GM12878 (cell line): ENCODE measurements around the gene PLK5.

ENCODE experiments used
- CHD2 ChIP-seq: IDR thresholded peaks from 2 replicates; pipeline ENCODE4 v1.6.1; 2011; ENCODE audit warnings: low read depth, low read length, improper control_type of control experiment, borderline replicate concordance
- CREB1 ChIP-seq: IDR thresholded peaks from 2 replicates; pipeline ENCODE4 v1.6.1; 2012; ENCODE audit warnings: low read depth, mild to moderate bottlenecking, inconsistent platforms
- CTCF ChIP-seq, 3 experiments: IDR thresholded peaks in 2 of 3; conservative IDR thresholded peaks in 1 of 3; 2 replicates each; pipeline ENCODE4 v1.5.1; 2011; ENCODE audit warnings: low read depth in 3 of 3, low read length in 3 of 3, mild to moderate bottlenecking in 3 of 3, control low read depth in 2 of 3, moderate library complexity in 2 of 3, inconsistent platforms in 1 of 3, mixed read lengths in 1 of 3; ENCODE audit not compliant: control insufficient read depth in 2 of 3, insufficient read depth in 1 of 3; ENCODE audit errors: extremely low read depth in 1 of 3
- EP300 ChIP-seq, 2 experiments: fragments of 150-350 bp in 1 of 2; IDR thresholded peaks; 2 replicates each; pipeline ENCODE4 v1.6.1; 2011 to 2012; ENCODE audit warnings: low read depth in 2 of 2, low read length in 2 of 2, borderline replicate concordance in 1 of 2, improper control_type of control experiment in 1 of 2, inconsistent platforms in 1 of 2; ENCODE audit not compliant: control insufficient read depth in 1 of 2
- EZH2 ChIP-seq: IDR thresholded peaks from 2 replicates; pipeline ENCODE4 v1.6.1; 2012; ENCODE audit warnings: low read depth, mild to moderate bottlenecking, control low read depth, inconsistent platforms, low read length, borderline replicate concordance; ENCODE audit not compliant: control insufficient read depth
- SP1 ChIP-seq: IDR thresholded peaks from one replicate; pipeline ENCODE4 v1.6.1; 2011; ENCODE audit warnings: low read depth, low read length
- ZBTB11 ChIP-seq: fragments of 450-650 bp; formaldehyde crosslinking; IDR thresholded peaks from 2 replicates; pipeline ENCODE4 v1.5.0; 2022; ENCODE audit warnings: mild to moderate bottlenecking, missing genetic modification characterization

GRCh38 chr19:1524287-1524971, 552 bp downstream of the PLK5 start:
- TF ChIP-seq EP300 (IDR thresholded peaks at IDR 0.05; ENCODE audit: borderline replicate concordance in 1 of 2, control insufficient read depth in 1 of 2, low read depth in 2 of 2, low read length in 2 of 2): no peak
- no peak for TF ChIP-seq SP1
- no peak for TF ChIP-seq CTCF (IDR thresholded peaks at IDR 0.05 in 2 of 3, conservative IDR thresholded peaks at IDR 0.05 in 1 of 3; ENCODE audit: control insufficient read depth in 2 of 3, extremely low read depth in 1 of 3, insufficient read depth in 1 of 3, low read depth in 3 of 3, low read length in 3 of 3)
- no peak for TF ChIP-seq CHD2
- no peak for TF ChIP-seq ZBTB11 (CRISPR knock-in tag)
- no peak for TF ChIP-seq EZH2
- no peak for TF ChIP-seq CREB1
